ENCODE measurements around the gene B9D2.
A peak's percentile ranks its signal among the peaks of the same experiment; 100 is the strongest.
"Not testable (repeated sequence)": the region's sequence is repeated elsewhere in the genome, so short reads cannot be mapped to it uniquely, and the experiment has no call there.

Gene B9D2

DNA sequence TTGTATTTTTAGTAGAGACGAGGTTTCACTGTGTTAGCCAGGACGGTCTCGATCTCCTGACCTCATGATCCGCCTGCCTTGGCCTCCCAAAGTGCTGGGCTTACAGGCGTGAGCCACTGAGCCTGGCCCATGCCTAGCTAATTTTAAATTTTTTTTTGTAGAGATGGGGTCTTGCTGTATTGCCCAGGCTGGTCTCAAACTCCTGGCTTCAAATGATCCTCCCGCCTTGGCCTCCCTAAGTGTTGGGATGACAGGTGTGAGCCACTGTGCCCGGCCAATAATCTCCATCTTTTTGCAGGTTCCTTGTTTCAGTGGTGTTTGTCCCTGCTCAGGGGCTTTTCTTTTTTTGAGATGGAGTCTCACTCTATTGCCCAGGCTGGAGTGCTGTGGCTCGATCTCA, 17.6 kb upstream of the B9D2 start:
- H3K27me3 ChIP-seq (ENCODE audit: control insufficient read depth, insufficient read depth, low read length); H3K9ac ChIP-seq (ENCODE audit: low read depth, low read length); H3K4me3 ChIP-seq (ENCODE audit: low read length); H3K4me2 ChIP-seq (ENCODE audit: low read length); H3K36me3 ChIP-seq (ENCODE audit: insufficient read depth, low read length); H3K9me3 ChIP-seq (replicated peaks; ENCODE audit: low read length); H3K4me1 ChIP-seq (ENCODE audit: control insufficient read depth, insufficient read depth, low read length): not testable (repeated sequence)

DNA sequence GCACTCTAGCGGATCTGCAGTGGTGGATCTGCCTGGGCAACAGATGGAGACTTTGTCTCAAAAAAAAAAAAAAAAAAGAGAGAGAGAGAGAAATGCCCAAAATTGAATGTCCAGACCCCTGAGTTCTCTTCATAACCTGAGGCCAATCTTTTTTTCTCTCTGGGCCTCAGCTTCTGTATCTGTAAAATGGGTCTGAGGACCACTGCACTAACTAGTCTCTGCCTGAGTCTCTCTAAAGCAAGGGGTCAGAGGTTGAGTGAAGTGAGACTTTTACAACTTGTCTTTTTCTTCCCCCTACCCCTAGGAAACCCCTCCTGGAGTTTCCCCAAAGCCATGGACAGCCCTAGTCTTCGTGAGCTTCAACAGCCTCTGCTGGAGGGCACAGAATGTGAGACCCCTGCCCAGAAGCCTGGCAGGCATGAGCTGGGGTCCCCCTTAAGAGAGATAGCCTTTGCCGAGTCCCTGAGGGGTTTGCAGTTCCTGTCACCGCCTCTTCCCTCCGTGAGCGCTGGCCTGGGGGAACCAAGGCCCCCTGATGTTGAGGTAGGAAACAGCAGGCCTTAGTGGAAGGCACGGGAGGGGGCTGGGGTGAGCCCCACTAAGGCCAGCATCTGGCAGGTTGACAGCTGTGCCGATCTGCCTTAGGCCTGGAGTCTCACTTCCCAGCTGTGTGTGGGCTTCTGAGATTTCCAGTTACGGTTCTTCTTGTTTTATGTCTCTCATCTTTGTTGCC, 14.2 kb upstream of the B9D2 start:
- no peaks in the 10 kb centered on the region for H3K9me3 ChIP-seq (replicated peaks; ENCODE audit: low read length)
- peaks cover 27% of the 10 kb centered on the region for H3K4me1 ChIP-seq (ENCODE audit: control insufficient read depth, insufficient read depth, low read length)
- H3K27me3 ChIP-seq (ENCODE audit: control insufficient read depth, insufficient read depth, low read length) = no peaks in the 10 kb centered on the region
- no peak overlapping the region for H3K4me3 ChIP-seq (ENCODE audit: low read length)
- H3K9ac ChIP-seq (ENCODE audit: low read depth, low read length) = no peak overlapping the region
- H3K36me3 ChIP-seq (ENCODE audit: insufficient read depth, low read length) = no peaks in the 10 kb centered on the region
- H3K4me2 ChIP-seq (ENCODE audit: low read length) = no peak overlapping the region

DNA sequence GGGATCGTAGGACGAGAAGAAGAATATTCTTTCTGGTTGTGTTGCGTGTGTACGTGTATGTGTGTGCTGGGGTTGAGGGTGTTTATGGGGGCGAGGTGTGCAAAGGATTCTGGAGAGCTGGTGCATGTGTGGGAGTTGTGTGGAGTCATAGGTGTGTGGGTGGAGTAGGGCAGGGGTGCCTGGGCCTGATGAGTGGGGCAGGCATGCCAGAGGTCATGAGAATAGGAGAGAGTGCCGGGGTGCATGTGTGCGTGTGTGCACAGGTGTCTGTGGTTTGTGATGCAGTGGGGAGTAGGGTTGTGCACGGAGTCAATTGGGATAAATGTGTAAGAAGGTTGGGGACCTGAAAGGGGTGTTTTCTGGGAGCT, 13.0 kb upstream of the B9D2 start:
- no peaks in the 10 kb centered on the region for H3K27me3 ChIP-seq (ENCODE audit: control insufficient read depth, insufficient read depth, low read length)
- H3K4me3 ChIP-seq (ENCODE audit: low read length) = peak overlapping the region; percentile 73
- no peaks in the 10 kb centered on the region for H3K9me3 ChIP-seq (replicated peaks; ENCODE audit: low read length)
- no peak overlapping the region for H3K9ac ChIP-seq (ENCODE audit: low read depth, low read length)
- H3K36me3 ChIP-seq (ENCODE audit: insufficient read depth, low read length) = no peaks in the 10 kb centered on the region
- H3K4me2 ChIP-seq (ENCODE audit: low read length) = peak overlapping the region; percentile 82
- H3K4me1 ChIP-seq (ENCODE audit: control insufficient read depth, insufficient read depth, low read length) = peaks cover 27% of the 10 kb centered on the region

DNA sequence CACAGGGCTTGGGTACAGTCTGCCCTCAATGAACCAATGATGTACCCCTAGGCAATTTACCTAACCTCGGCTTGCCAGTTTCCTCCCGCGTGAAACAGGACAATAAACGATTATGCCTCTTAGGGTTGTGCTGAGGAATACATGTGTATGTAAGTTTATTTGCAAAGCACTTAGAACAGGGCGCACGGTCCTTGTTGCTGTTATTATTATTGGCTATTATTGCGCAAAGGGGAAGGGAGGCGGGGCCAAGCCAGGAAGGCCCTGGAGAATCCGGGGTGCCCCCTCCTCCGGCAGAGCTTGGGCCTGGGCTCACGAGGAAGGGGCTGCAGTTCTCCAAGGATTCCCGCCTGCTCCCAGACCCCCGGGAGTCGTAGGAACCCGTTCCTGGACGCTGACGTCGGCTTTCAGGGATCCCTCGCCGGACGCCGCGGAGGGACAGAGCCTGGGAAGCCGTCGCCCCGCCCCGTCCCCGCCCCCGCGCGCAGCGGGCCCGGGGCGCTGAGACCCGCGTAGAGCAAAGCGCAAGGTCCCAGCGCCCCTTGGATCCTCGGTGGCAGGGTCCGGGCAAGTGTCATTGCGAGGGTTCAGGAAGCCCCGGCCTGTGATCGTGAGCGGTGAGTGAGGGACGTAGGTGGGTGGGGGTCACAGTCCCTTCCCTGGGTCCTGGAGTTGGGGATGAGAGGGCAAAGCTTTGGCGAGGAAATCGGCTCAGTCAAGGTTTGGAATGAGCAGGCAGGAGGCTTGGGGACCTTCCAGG, 12.5 kb upstream of the B9D2 start, which contains the start of gene TMEM91:
TSS of gene TMEM91 (plus strand) at position 293 of the 757 bp plus-strand sequence. CDS start 1,777 bp downstream, outside the sequence.
- peaks cover 27% of the 10 kb centered on the region for H3K4me1 ChIP-seq (ENCODE audit: control insufficient read depth, insufficient read depth, low read length)
- H3K36me3 ChIP-seq (ENCODE audit: insufficient read depth, low read length) = no peaks in the 10 kb centered on the region
- H3K9ac ChIP-seq (ENCODE audit: low read depth, low read length) = peak within 1 kb of the TSS; percentile 67
- H3K4me3 ChIP-seq (ENCODE audit: low read length) = peak within 1 kb of the TSS; percentile 73
- H3K4me2 ChIP-seq (ENCODE audit: low read length) = peak within 1 kb of the TSS; percentile 82
- no peaks in the 10 kb centered on the region for H3K9me3 ChIP-seq (replicated peaks; ENCODE audit: low read length)
- H3K27me3 ChIP-seq (ENCODE audit: control insufficient read depth, insufficient read depth, low read length) = no peaks in the 10 kb centered on the region

DNA sequence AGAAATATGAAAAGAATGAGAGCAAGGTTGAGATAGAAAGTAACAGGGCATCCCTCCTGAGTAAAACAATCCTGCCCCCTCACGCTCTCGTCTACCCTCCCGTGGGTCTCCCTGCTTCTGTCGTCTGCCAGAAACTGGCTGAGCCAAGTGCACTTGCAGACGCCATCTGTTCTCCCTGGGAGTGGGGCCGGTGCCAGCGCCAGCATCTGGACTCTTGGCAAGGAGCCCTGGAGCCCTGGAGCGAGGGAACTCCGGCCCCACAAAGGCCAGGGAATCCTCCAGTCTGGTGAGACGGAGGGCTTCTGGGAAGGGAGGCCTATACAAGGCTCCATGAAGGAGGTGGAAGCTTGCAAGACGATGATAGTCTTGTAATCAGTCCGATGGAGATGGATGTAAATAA, 10.0 kb upstream of the B9D2 start:
- H3K9me3 ChIP-seq (replicated peaks; ENCODE audit: low read length) = no peaks in the 10 kb centered on the region
- H3K27me3 ChIP-seq (ENCODE audit: control insufficient read depth, insufficient read depth, low read length) = no peaks in the 10 kb centered on the region
- no peak overlapping the region for H3K9ac ChIP-seq (ENCODE audit: low read depth, low read length)
- H3K4me2 ChIP-seq (ENCODE audit: low read length) = no peak overlapping the region
- peaks cover 27% of the 10 kb centered on the region for H3K4me1 ChIP-seq (ENCODE audit: control insufficient read depth, insufficient read depth, low read length)
- no peaks in the 10 kb centered on the region for H3K36me3 ChIP-seq (ENCODE audit: insufficient read depth, low read length)
- no peak overlapping the region for H3K4me3 ChIP-seq (ENCODE audit: low read length)

DNA sequence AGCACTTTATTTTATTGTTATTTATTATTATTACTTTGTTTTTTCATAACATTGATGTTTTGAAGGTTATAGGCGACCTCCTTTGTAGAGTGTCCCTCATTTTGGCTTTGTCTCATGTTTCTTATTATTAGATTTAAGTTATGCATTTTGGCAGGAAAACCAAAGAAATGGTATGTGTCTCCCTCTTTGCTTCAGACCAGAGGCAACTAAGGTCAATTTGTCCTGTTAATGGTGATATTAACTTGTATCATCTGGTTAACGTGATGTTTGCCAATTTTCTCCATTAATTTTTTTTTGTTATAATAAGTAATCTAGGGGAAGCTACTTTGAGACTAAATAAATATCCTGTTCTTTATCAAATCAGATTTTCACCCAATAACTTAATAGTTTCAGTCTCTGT, 8.6 kb upstream of the B9D2 start:
- H3K4me3 ChIP-seq (ENCODE audit: low read length) = no peak overlapping the region
- H3K36me3 ChIP-seq (ENCODE audit: insufficient read depth, low read length) = no peaks in the 10 kb centered on the region
- no peaks in the 10 kb centered on the region for H3K9me3 ChIP-seq (replicated peaks; ENCODE audit: low read length)
- H3K27me3 ChIP-seq (ENCODE audit: control insufficient read depth, insufficient read depth, low read length) = no peaks in the 10 kb centered on the region
- no peak overlapping the region for H3K4me2 ChIP-seq (ENCODE audit: low read length)
- H3K9ac ChIP-seq (ENCODE audit: low read depth, low read length) = no peak overlapping the region
- peaks cover 35% of the 10 kb centered on the region for H3K4me1 ChIP-seq (ENCODE audit: control insufficient read depth, insufficient read depth, low read length)

DNA sequence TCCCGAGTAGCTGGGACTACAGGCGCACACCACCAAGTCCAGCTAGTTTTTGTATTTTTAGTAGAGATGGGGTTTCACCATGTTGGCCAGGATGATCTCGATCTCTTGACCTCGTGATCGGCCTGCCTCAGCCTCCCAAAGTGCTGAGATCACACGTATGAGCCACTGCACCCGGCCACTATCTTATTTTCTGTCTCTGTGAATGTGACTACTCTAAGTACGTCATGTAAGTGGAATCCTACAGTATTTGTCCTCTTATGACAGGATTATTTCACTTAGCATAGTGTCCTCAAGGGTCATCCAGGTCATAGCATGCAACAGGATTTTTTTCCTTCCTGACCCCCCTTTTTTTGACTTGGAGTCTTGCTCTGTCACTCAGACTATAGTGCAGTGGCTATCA, 7.6 kb upstream of the B9D2 start:
- Histone ChIP-seq H3K9ac (ENCODE audit: low read depth, low read length) (no peak overlapping the region), H3K4me2 (ENCODE audit: low read length) (no peak overlapping the region), H3K27me3 (ENCODE audit: control insufficient read depth, insufficient read depth, low read length) (no peaks in the 10 kb centered on the region), H3K4me1 (ENCODE audit: control insufficient read depth, insufficient read depth, low read length) (peaks cover 33% of the 10 kb centered on the region), H3K9me3 (replicated peaks; ENCODE audit: low read length) (no peaks in the 10 kb centered on the region), H3K36me3 (ENCODE audit: insufficient read depth, low read length) (no peaks in the 10 kb centered on the region), H3K4me3 (ENCODE audit: low read length) (no peak overlapping the region)

DNA sequence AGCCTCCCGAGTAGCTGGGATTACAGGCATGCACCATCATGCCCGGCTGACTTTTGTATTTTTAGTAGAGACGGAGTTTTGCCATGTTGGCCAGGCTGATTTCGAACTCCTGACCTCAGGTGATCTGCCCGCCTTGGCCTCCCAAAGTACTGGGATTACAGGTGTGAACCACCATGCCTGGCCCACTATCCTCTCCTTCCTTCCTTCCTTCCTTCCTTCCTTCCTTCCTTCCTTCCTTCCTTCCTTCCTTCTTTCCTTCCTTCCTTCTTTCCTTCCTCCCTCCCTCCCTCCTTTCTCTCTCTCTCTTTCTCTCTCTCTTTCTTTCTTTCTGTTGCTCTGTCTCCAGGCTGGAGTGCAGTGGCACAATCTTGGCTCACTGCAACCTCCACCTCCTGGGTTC, 7.2 kb upstream of the B9D2 start:
- H3K4me3 ChIP-seq (ENCODE audit: low read length); H3K9ac ChIP-seq (ENCODE audit: low read depth, low read length); H3K4me2 ChIP-seq (ENCODE audit: low read length); H3K9me3 ChIP-seq (replicated peaks; ENCODE audit: low read length); H3K36me3 ChIP-seq (ENCODE audit: insufficient read depth, low read length); H3K27me3 ChIP-seq (ENCODE audit: control insufficient read depth, insufficient read depth, low read length): not testable (repeated sequence)
- H3K4me1 ChIP-seq (ENCODE audit: control insufficient read depth, insufficient read depth, low read length) = peaks cover 29% of the 10 kb centered on the region

DNA sequence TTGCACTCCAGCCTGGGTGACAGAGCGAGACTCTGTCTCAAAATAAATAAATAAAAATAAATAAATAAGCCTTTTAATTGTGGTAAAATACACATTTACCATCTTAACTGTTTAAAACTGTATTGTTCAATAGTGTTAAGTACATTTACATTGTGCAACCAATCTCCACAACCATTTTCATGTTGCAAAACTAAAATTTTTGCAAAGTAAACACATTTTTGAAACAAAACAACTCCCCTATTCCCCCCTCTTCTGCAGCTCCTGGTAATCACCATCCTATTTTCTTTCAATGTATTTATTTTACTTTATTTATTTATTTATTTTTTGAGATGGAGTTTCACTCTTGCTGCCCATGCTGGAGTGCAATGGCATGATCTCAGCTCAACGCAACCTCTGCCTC, 5.8 kb upstream of the B9D2 start:
- H3K9me3 ChIP-seq (replicated peaks; ENCODE audit: low read length) = no peaks in the 10 kb centered on the region
- H3K4me2 ChIP-seq (ENCODE audit: low read length) = no peak overlapping the region
- H3K9ac ChIP-seq (ENCODE audit: low read depth, low read length) = no peak overlapping the region
- H3K27me3 ChIP-seq (ENCODE audit: control insufficient read depth, insufficient read depth, low read length) = no peaks in the 10 kb centered on the region
- no peak overlapping the region for H3K4me3 ChIP-seq (ENCODE audit: low read length)
- no peaks in the 10 kb centered on the region for H3K36me3 ChIP-seq (ENCODE audit: insufficient read depth, low read length)
- H3K4me1 ChIP-seq (ENCODE audit: control insufficient read depth, insufficient read depth, low read length) = peaks cover 25% of the 10 kb centered on the region

DNA sequence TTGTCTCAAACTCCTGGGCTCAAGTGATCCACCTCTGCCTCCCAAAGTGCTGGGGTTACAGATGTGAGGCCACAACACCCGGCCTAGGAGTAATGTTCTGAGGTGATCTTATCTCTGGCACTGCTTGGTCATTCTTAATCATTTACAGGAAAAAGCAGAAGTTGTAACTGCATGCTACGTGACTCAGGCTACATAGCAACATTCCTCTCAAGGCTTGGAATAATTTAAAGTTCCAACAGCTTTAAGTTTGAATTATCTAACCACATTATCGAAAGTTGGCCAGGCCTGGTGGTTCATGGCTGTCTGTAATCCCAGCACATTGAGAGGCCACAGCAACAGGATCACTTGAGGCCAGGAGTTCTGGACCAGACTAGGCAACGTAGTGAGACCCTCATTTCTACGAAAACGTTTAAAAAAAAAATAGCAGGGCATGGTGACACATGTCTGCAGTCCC, 3.9 kb upstream of the B9D2 start:
- peaks cover 26% of the 10 kb centered on the region for H3K4me1 ChIP-seq (ENCODE audit: control insufficient read depth, insufficient read depth, low read length)
- H3K4me2 ChIP-seq (ENCODE audit: low read length) = peak overlapping the region; percentile 45
- peak overlapping the region; percentile 50 for H3K9ac ChIP-seq (ENCODE audit: low read depth, low read length)

DNA sequence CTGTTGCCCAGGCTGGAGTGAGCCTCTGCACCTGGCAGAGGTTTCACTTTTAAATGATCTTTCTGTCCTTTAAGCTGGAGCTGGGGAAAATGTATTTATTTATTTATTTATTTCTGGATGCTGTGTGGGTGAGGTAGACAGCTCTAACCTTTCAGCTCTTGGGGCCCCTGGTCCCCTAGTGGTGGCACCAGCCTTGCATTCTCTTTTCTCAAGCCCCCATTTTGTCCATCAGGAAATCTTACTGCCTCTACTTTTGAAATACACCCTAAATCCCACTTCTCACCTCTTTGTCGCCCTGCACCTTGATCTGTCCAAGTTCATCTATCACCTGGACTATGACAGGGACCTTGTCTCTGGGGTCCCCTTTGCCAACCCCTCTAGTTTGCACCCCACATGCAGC, 2.1 kb upstream of the B9D2 start:
- Histone ChIP-seq H3K4me2 (ENCODE audit: low read length) (no peak overlapping the region), H3K4me1 (ENCODE audit: control insufficient read depth, insufficient read depth, low read length) (peaks cover 26% of the 10 kb centered on the region), H3K4me3 (ENCODE audit: low read length) (no peak overlapping the region), H3K9me3 (replicated peaks; ENCODE audit: low read length) (no peaks in the 10 kb centered on the region), H3K9ac (ENCODE audit: low read depth, low read length) (no peak overlapping the region), H3K27me3 (ENCODE audit: control insufficient read depth, insufficient read depth, low read length) (no peaks in the 10 kb centered on the region), H3K36me3 (ENCODE audit: insufficient read depth, low read length) (no peaks in the 10 kb centered on the region)

More for the DNA sequence above, 3.9 kb upstream of the B9D2 start:
- Histone ChIP-seq H3K27me3 (ENCODE audit: control insufficient read depth, insufficient read depth, low read length) (no peaks in the 10 kb centered on the region), H3K4me3 (ENCODE audit: low read length) (no peak overlapping the region), H3K9me3 (replicated peaks; ENCODE audit: low read length) (no peaks in the 10 kb centered on the region), H3K36me3 (ENCODE audit: insufficient read depth, low read length) (no peaks in the 10 kb centered on the region)
